PC-9 (cell line): ENCODE results near the gene CLEC2B. TPM values are rescaled to one million over a fixed set of nuclear protein-coding genes. Genes with fewer than 3 reads are reported as not detected.

ENCODE experiments used
- Bru-seq: library from RNA; stranded (reverse); fragments of 400-500 nt; gene quantifications from one replicate; lab custom pipeline; 2021; lab: Mats Ljungman, UMichigan
- BruChase-seq, 2 experiments: library from RNA; stranded (reverse); fragments of 400-500 nt; gene quantifications; one replicate each; lab custom pipeline; 2021; lab: Mats Ljungman, UMichigan
- BruUV-seq: library from RNA; stranded (reverse); fragments of 400-500 nt; replicated peaks from 2 replicates; lab custom pipeline; 2021; lab: Mats Ljungman, UMichigan
- CTCF ChIA-PET: fragments of 300-600 bp; sonication (Branson Sonifier 250); formaldehyde crosslinking; loops from one replicate; lab custom pipeline; 2022; ENCODE audit warnings: antibody characterized with exemption; lab: Charles Lee
- POLR2A ChIA-PET: fragments of 300-600 bp; sonication (Branson Sonifier 250); formaldehyde crosslinking; loops from one replicate; lab custom pipeline; 2022; ENCODE audit warnings: antibody characterized with exemption; ENCODE audit not compliant: unreplicated experiment; lab: Charles Lee
- DNase-seq, 2 experiments: peaks; one replicate each; pipeline versions ENCODE4 v3.0.0 to v3.0.0-alpha.2; 2015 to 2022; ENCODE audit warnings: mixed read lengths in 1 of 2
- H2AFZ ChIP-seq: fragments of 200-600 bp; sonication (generic); 2 replicates; pipeline ENCODE4 v1.8.1; 2017; ENCODE audit warnings: antibody characterized with exemption
- H3F3A ChIP-seq: fragments of 200-600 bp; sonication (generic); 2 replicates; pipeline ENCODE4 v1.8.1; 2017; ENCODE audit warnings: antibody characterized with exemption, mild to moderate bottlenecking, low read depth; ENCODE audit not compliant: insufficient read depth
- H3K27ac ChIP-seq: fragments of 200-600 bp; sonication (generic); 2 replicates; pipeline ENCODE4 v1.6.1; 2016; ENCODE audit warnings: mixed run types
- H3K27me3 ChIP-seq: fragments of 200-600 bp; sonication (generic); 2 replicates; pipeline ENCODE4 v1.6.1; 2016; ENCODE audit warnings: low read depth, mixed run types; ENCODE audit not compliant: insufficient read depth
- H3K36me3 ChIP-seq: fragments of 200-600 bp; sonication (generic); 2 replicates; pipeline ENCODE4 v1.6.1; 2016; ENCODE audit warnings: low read depth, mixed run types
- H3K4me1 ChIP-seq: fragments of 200-600 bp; sonication (generic); replicated peaks from 2 replicates; pipeline ENCODE4 v1.6.1; 2016; ENCODE audit warnings: mixed run types; ENCODE audit not compliant: insufficient read depth
- H3K4me2 ChIP-seq: fragments of 200-600 bp; sonication (generic); 2 replicates; pipeline ENCODE4 v1.6.1; 2017; ENCODE audit warnings: mixed run types
- H3K4me3 ChIP-seq: fragments of 200-600 bp; sonication (generic); 2 replicates; pipeline ENCODE4 v1.6.1; 2016; ENCODE audit warnings: mixed run types
- H3K79me2 ChIP-seq: fragments of 200-600 bp; sonication (generic); 2 replicates; pipeline ENCODE4 v1.6.1; 2017; ENCODE audit warnings: low read depth, mixed run types
- H3K9me2 ChIP-seq: fragments of 200-600 bp; sonication (generic); 2 replicates; pipeline ENCODE4 v1.8.1; 2017; ENCODE audit warnings: mild to moderate bottlenecking; ENCODE audit not compliant: insufficient read depth
- H3K9me3 ChIP-seq: fragments of 200-600 bp; sonication (generic); 2 replicates; pipeline ENCODE4 v1.8.1; 2016; ENCODE audit warnings: low read depth; ENCODE audit not compliant: insufficient read depth
- H4K20me1 ChIP-seq: fragments of 200-600 bp; sonication (generic); 2 replicates; pipeline ENCODE4 v1.8.1; 2017; ENCODE audit not compliant: insufficient read depth
- EZH2 ChIP-seq: fragments of 200-600 bp; sonication (generic); IDR thresholded peaks from 2 replicates; pipeline ENCODE4 v1.8.0; 2017; ENCODE audit warnings: antibody characterized with exemption, low read depth
- intact Hi-C: fragments of 100-400 bp; cut with micrococcal nuclease; formaldehyde crosslinking; loops from one replicate; pipeline ENCODE4 v1.10.0; 2022; ENCODE audit not compliant: unreplicated experiment
- long read RNA-seq: library from polyadenylated mRNA; stranded (forward); transcript quantifications from one replicate; pipeline ENCODE4 v2.0.0, GENCODE V29; 2022
- total RNA-seq: library from RNA; stranded (reverse); gene quantifications from 2 replicates; pipeline ENCODE4 v1.2.3, GENCODE V29; 2021
- TF ChIP-seq, protein P1 (sequence below): fragments of 200-600 bp; sonication (generic); conservative IDR thresholded peaks from 2 replicates; pipeline ENCODE4 v1.6.1; 2017; ENCODE audit warnings: mixed run types, antibody characterized with exemption, mild to moderate bottlenecking, moderate library complexity

The CLEC2B gene
- total RNA-seq = 3.4 and 3.9 TPM in 2 replicates
- percentile 32 among the genes with signal in this experiment for Bru-seq, nascent RNA
- BruChase-seq, experiment 1, labeled RNA remaining after a 2-hour chase = percentile 37 among the genes with signal in this experiment
- percentile 34 among the genes with signal in this experiment for BruChase-seq, experiment 2, labeled RNA remaining after a 6-hour chase
- long read RNA-seq, transcript CLEC2B-201 (5 exons, 1,700 nt) = major isoform, 6 of 7 reads
- long read RNA-seq, partial matches to known transcripts = 1 of 7 reads
- long read RNA-seq, other reads (novel, unspliced or antisense) = 0 of 7 reads

DNA sequence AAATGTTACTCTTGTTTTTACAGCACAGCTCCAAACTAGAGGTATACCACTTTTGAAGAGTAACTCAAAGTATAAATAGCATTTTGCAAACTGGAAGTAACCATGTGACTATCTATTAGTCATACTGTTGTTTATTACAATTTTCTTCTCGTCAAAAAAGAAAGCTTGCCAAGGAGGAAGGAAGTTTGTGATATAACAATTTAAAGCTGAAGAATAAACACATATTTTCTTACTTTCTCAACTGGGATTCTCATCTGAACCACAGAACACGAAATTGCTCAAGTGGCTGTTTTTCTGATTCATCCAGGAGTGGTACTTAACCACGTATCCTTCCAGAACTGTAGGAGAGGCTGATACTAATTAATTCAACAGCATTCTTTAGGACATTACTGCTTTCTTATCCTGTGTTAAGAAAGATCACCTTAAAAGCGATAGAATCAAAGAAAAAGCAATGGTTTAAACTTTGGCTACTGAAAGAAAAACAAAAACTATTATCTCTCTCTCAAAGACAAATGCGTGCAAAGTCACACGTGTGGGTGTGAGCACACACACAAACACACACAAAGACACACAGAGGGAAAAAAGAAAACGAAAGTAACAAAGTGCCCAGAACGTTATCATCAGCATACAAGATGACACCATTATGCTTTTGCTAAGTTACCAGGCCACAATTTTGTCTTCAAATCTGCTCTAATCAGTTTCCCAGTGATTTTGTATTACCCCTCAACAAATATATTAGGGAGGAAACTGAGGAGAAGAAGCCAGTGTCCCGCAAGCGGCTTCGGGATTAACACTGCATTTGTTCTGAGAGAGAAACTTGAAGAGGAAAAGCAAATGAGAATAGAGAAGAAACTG, at the start of gene CLEC2B:
Gene CLEC2B (minus strand): TSS at position 48 of the 855 bp plus-strand sequence.
- CTCF ChIA-PET = interaction anchor here (0.6 to 1.0 kb wide), 2 partner anchors 127 to 267 kb away, joined by 3 to 10 read pairs; no protein-coding TSS in a partner anchor

DNA sequence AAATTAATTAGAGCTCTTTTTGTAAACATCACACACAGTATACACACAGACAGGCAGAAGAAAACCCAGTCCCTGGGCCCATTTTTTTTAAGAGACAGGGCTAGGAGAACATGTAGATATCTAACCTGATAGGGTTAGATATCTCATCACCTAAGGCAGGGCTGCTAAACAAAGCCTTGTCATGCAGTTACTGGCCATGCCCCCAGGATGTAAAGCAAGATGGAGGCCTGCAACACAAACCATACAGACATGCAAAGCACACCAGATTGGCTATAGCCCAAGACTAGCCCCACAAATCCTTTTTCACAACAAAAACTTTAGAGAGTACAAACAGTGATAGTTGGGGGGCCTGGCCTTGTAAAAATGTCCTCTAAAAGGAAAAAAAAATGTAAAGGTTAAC, 42.6 kb upstream of the CLEC2B start:
- Histone ChIP-seq H3K79me2 (no peaks in the 10 kb centered on the region), H3K4me2 (no peak overlapping the region), H2AFZ (no peak overlapping the region), H3K9me2 (no peaks in the 10 kb centered on the region), H4K20me1 (no peaks in the 10 kb centered on the region), H3K4me1 (no peaks in the 10 kb centered on the region), H3K27me3 (no peaks in the 10 kb centered on the region), H3K9me3 (peaks cover 19% of the 10 kb centered on the region), H3K4me3 (no peak overlapping the region), H3K36me3 (no peaks in the 10 kb centered on the region), H3F3A (no peaks in the 10 kb centered on the region), H3K27ac (no peak overlapping the region)
- intact Hi-C loops = no loop called here
- DNase-seq = no peak
- TF ChIP-seq EZH2 = no peak
- TF ChIP-seq, protein P1, sequence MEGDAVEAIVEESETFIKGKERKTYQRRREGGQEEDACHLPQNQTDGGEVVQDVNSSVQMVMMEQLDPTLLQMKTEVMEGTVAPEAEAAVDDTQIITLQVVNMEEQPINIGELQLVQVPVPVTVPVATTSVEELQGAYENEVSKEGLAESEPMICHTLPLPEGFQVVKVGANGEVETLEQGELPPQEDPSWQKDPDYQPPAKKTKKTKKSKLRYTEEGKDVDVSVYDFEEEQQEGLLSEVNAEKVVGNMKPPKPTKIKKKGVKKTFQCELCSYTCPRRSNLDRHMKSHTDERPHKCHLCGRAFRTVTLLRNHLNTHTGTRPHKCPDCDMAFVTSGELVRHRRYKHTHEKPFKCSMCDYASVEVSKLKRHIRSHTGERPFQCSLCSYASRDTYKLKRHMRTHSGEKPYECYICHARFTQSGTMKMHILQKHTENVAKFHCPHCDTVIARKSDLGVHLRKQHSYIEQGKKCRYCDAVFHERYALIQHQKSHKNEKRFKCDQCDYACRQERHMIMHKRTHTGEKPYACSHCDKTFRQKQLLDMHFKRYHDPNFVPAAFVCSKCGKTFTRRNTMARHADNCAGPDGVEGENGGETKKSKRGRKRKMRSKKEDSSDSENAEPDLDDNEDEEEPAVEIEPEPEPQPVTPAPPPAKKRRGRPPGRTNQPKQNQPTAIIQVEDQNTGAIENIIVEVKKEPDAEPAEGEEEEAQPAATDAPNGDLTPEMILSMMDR = no peak
- ChIA-PET CTCF (no interaction called here), POLR2A (no interaction called here)
- BruUV-seq = no TSS peak

More for the DNA sequence above, at the start of gene CLEC2B:
- Histone ChIP-seq H3K27ac (peak within 1 kb of the TSS; percentile 63), H3F3A (peaks cover 9% of the 10 kb centered on the region; the same call in 1 of the 2 replicates), H3K9me3 (no peaks in the 10 kb centered on the region), H4K20me1 (no peaks in the 10 kb centered on the region), H3K4me2 (peak within 1 kb of the TSS; percentile 93), H3K27me3 (no peaks in the 10 kb centered on the region), H3K79me2 (no peaks in the 10 kb centered on the region), H3K36me3 (no peaks in the 10 kb centered on the region), H3K4me3 (peak within 1 kb of the TSS; percentile 68), H3K4me1 (peaks cover 17% of the 10 kb centered on the region), H2AFZ (peak within 1 kb of the TSS; percentile 84), H3K9me2 (no peaks in the 10 kb centered on the region)
- POLR2A ChIA-PET = interaction anchor here (0.6 to 1.0 kb wide), 3 partner anchors 58 to 1097 kb away, joined by 3 to 10 read pairs (median 4); no protein-coding TSS in a partner anchor
- no peak for TF ChIP-seq EZH2
- TF ChIP-seq, protein P1 = no peak
- TSS peak; percentile 36 for BruUV-seq
- intact Hi-C loops = no loop called here
- peak; percentile 18 to 83 for DNase-seq

DNA sequence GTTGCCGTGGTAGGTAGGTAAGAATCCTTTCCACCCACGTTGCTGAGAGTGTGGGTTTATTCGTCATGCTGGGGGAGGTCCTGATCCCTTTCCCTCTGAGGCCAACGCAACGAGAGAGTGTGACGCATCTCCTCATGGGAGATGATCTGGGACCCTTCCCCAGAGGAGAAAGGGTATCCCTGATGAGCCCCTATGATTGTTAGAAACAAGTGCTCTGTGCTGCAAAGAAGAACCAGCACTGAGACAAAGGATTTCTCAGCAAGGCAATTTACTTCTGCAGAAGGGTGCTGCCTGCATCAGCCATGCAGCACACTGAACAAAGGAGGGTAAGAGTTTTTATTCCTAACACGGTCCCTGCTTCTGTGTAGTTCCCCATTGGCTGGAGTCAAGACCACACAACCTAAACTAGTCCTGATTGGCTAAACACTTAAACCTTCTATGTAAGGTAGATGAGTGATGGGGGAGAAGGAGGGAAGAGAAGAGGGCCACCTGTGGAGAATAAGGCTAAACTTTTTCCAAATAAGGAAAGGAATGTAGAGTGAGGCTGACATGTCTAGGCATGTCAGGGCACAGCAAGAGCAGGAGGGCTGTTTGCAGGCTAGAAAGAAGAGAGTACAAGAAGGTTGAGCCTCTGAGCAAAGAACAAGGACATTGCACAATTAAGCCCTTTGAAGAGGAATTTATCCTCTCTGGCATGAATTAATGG, 41.7 kb upstream of the CLEC2B start:
- H3K27ac ChIP-seq = no peak overlapping the region
- no peak for DNase-seq
- H3K27me3 ChIP-seq = no peaks in the 10 kb centered on the region
- no peaks in the 10 kb centered on the region for H3F3A ChIP-seq
- H3K4me3 ChIP-seq = no peak overlapping the region
- H3K4me1 ChIP-seq = no peaks in the 10 kb centered on the region
- H4K20me1 ChIP-seq = no peaks in the 10 kb centered on the region
- H3K4me2 ChIP-seq = no peak overlapping the region
- ChIA-PET CTCF (no interaction called here), POLR2A (no interaction called here)
- H3K36me3 ChIP-seq = no peaks in the 10 kb centered on the region
- TF ChIP-seq EZH2 = no peak
- TF ChIP-seq, protein P1 = no peak
- BruUV-seq = no TSS peak
- no peak overlapping the region for H2AFZ ChIP-seq
- H3K9me2 ChIP-seq = no peaks in the 10 kb centered on the region
- no peaks in the 10 kb centered on the region for H3K79me2 ChIP-seq
- H3K9me3 ChIP-seq = peaks cover 19% of the 10 kb centered on the region
- intact Hi-C loops = no loop called here
